Fibroblast of the conjunctiva (primary cell): Measurements from ENCODE around the gene IQGAP1.

Experiments
- DNase-seq: peaks from one replicate; pipeline ENCODE4 v3.0.0-alpha.2; 2010; ENCODE audit warnings: low read depth

The IQGAP1 gene

DNA sequence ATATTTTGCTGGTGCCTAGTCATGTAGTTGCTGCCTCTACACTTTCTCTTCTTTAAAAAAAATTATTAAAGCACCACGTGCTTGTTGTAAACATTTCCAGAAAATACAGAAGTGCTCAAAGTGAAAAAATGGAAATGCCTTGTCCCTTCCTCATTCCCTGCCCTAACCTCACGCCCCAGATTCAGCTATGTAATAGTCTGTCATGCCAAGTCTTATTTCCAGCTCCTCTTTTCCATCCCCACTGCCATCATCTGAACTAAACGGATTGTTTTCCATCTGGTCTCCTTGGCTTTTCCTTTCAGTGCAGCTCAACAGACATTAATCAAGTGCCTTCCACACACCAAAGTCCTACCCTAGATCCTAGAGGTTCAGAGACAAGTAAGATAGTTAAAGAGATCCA is 20.5 kb upstream of the IQGAP1 start:
- no peak for DNase-seq

DNA sequence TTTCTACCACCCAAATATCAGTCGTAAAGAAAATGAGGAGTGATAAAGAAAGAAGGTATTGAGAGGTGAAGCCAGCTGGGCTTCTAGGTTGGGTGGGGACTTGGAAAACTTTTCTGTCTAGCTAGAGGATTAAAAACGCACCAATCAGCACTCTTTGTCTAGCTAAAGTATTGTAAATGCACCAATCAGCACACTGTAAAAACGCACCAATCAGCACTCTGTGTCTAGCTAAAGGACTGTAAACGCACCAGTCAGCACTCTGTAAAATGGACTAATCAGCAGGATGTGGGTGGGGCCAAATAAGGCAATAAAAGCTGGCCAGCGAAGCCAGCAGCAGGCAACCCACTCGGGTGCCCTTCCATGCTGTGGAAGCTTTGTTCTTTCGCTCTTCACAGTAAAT is 13.0 kb upstream of the IQGAP1 start:
- DNase-seq: no peak

DNA sequence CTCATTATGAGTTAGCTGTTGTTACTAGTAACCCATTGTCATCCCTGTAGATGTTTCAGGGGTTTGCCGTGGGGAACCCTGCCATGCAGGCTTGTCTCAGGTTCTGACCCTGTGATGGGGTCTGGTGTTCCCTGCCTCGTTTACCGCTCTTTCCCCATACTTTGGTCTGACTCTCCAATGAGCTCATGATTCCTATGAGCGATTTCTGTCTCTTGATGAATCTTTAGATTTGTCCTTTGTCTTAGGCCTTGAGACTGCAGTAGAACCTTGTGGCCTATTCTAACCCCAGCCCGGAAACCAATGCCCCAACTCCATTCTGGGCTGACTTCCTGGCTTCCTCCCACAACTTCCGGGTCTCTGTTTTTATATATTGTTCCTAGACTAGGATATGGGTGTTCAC is 11.3 kb upstream of the IQGAP1 start:
- DNase-seq: no peak

DNA sequence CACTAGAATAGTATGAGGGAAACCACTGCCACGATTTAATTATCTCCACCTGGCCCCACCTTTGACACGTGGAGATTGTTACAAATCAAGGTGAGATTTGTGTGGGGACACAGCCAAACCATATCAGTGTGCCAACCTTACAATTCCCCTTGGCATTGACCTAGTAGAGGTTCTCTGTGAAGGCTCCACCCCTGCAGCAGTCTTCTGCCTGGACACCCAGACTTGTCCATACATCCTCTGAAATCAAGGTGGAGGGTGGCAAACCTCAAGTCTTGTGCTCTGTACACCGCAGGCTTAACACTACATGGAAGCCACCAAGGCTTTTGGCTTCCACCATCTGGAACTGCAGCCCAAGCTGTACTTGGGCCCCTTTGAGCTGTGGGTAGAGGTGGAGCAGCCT is 8.8 kb upstream of the IQGAP1 start:
- DNase-seq: no peak

DNA sequence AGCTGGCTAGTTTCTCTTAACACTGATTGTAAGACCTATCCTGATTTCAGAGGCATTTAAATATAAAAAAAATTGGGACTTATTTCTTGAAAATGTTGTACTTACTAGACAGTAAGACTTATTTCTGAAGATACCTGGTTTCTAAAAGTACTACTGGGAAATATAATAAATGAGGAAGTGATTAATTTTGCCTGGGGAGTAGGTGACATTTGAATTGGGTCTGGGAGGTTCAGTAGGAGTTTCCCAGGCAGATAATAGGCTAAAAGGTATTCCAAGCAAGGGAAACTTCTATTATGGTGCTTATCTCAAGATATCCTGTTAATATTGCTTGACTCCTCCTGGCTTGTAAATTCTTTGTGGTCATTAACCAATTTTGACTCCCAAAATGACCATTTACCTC is 6.5 kb upstream of the IQGAP1 start:
- DNase-seq: no peak

DNA sequence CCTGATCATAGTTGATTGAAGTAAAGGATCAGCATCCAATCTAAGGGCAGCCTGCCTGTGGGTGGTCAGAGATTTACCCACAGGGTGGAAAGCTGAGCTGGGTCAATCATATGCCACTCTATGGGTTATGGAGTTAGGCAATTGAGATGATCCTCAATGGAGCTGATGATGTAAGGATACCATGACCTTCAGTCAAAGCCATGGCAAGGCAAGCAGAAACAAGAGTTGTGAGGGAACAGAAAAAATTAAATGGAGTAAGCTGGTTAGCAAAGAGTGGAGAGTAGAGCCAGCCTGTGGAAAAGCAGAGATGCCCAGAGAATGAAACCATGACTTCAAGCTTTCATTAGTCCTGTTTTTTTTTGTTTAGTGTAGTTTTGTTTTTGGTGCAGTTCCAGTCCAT is 5.7 kb upstream of the IQGAP1 start:
- no peak for DNase-seq

DNA sequence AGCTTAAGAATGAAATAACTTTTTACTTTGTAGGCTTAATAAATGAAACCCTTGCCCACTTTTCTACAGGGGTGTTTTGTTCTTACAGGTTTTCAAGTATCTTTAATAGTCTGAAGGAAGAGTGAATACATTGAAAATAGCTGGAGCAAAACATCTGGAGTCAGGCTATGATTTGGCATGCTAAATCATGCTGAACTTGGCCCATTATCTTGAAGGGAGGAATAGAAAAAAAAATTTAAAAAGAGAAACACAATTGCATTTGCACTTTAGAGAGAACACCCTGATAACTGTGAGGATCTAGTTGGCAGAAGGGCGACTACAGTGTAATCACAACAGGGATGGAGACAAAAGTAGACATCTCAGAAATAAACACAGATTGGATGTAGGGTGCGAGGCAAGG is 1.8 kb upstream of the IQGAP1 start:
- no peak for DNase-seq

DNA sequence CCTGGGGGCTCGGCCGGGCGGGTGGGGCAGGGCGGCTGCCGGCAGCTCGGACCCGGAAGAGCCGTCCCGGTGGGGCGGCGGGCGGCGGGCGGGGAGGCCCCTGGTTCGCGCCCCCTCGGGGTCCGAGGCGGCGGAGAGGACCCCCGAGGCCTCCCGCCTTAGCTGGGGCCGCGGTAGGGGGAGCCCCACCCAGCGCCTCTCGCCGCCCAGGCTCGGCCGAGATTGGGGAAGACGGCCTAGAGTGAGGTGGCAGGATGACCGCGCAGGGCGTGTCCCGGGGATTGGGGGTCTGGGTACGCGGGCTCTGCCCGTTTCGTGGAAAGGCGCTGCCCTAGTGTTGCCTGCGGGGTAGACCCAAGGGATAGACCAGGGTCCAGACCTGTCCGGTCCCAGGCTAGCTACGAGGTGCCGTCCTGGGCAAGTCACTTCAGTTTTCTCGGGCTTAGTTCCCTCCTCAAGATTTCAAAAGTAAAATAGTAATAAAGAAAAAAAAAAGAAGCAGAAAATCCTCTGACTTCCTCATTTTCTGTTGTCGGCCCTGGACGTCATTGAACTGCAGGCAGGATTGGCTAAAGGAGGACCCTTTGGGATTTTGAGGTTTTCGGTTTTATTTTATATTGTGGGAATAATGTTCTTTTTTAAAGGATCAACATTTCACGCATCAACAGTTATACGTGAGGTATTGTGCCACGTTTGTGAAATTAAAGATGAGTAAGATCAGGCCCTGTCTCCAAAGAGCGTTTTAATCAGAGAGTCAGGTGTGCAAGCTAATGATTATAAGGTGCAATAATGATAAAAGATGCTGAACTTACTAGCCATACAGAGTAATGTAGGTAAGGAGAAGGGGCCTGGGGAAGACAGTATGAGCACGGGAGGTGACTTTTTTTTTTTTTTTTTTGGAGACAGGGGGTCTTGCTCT is 679 bp downstream of the IQGAP1 start:
- DNase-seq: peak; percentile 13

DNA sequence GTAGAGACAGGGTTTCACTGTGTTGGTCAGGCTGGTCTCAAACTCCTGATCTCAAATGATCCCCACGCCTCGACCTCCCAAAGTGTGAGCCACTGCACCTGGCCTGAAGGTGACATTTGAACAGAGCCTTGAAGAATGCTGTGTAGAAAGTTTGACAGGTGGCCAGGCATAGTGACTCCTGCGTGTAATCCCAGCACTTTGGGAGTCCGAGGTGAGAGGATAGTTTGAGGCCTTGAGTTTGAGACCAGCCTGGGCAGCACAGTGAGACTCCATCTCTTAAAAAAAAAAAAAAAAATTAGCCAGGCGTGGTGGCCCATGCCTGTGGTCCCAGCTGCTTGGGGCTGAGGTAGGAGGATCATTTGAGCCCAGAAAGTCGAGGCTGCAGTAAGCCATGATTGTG is 1.5 kb downstream of the IQGAP1 start:
- no peak for DNase-seq

DNA sequence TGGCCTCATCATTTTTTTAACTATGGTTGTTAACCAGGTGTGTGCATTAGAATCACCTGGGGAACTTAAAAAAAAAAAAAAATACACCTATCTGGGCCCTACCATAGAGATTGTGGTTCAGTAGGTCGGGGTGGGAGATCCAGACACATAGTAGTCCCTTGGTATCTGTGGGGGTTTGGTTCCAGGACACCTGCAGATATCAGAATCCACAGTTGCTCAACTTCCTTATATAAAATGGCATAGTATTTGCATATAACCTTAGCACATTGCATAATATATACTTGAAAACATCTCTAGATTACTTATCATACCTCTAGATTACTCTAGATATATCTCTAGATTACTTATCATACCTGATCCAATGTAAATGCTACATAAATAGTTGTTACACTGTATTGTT is 5.0 kb downstream of the IQGAP1 start:
- no peak for DNase-seq

DNA sequence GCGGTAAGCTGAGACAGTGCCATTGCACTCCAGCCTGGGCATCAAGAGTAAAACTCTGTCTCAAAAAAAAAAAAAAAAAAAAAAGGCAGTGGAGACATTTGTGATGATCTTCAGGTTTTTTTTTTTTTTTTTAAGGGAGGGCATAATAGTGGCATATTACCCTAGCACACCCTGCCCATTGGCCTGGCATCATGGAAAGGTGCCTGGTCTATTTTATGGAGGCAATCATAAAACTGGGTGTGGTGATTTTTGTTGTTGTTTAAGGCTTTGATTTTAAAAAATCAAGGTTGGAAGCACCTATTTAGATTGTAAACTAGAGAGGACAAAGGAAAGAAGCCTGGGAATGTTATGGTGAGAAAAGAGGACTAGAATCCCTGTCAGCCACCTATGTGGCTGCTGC is 6.0 kb downstream of the IQGAP1 start:
- no peak for DNase-seq

DNA sequence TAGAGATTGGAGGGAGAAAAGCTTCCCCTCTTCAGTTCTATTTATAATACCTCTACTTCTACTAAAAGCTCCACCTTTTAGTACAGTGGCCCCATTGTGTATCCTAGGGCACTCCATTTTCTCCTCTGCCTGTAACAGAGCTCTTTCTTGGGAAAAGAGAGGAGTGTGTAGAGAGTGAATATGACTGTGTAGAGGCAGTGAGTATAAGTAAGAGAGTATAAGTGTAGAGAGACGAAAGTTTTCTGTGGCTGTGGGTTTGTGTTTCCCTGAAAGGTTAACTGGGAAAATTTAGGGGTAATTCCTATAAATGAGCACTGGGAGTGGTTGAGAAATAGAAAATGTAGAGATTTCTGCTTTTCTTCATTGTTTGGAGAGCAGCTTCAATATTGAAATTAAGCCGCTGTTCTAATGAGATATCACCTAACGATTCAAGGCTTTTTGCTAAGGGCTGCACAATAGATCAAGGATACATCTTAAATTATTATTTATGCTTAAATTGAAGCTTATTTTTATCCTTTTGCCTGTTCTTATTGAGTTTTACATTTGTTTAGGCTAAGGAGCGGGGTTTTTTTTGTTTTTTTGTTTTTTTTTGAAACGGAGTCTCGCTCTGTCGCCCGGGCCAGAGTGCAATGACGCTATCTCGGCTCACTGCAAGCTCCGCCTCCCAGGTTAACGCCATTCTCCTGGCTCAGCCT is 6.9 kb downstream of the IQGAP1 start:
- no peak for DNase-seq

DNA sequence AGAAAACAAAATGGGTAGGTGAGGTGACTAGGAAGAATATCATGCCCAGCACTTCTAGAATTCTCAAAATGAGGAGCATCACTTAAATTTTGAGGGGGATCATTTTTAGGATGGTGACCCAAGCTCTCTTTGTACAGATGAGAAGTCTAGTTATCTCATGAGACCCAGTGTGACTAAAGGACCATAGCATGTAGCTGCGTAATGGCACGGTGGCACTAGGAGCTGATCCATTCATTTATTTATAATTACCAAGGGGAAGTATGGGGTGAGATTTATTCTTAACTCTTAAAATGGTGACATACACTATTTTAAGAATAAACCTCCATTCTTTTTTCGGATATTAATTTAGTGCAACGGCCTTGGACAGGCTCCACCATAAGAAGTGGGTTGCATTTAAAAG is 8.3 kb downstream of the IQGAP1 start:
- DNase-seq: no peak

DNA sequence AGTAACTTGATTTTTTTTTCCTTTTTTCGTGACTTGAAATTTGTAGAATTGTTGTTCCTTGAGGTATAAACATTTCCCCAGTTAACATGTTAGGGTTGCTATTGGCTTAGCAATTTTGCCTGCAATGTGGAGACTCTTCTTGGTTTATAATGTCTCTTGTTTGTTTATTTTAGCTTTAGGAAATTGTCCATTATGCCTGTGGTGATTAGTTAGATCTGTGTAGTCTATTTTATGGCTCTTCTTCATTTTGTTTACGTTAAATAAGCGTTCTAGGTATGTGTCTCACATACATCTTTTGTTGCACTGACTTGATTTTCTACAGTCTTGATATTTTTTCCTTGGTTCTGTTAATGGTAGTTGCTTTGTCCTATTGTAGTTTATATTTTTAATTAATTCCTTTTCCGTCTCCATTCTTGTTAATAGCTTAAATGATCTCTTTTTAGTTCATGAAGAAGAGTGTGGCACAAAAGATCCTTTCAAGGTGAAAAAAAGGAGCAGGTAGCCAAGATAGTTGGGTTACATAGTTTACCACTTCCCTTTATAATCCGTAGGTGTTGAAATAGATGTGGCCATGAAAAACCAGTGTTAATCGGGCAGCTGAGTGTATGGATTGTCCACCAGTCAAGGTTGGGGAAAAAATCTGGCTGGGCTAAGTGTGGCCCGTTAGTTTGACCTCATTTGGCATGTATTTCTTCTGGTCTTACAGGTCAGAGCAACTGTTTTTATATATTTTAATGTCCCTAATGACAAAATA is 12.1 kb downstream of the IQGAP1 start:
- DNase-seq: no peak

DNA sequence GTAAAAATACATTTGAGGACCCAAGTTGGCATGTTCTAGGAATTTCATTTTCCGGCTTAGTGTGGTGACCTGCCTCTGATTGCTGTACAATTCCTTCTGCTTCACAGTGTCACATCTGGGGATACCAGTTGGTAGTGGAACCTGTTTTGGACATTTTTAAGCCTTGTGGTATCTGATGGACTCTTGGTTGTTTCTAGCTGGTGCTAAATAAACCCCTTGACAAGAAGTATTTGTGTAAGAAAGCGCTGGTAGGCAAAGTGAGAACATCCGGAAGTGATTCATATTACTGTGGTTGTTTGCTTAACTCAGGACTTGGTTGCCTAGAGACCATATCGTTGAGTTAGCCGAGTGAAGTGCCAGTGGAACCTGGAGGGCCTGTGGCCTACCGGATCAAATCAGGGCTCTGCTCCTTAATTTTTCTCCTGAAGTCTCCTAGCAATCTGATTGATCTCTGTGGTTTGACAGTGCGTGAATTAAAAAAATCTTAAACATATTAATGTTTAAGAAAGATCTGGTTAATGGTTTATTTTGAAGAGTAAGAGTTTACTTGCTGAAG is 12.8 kb downstream of the IQGAP1 start:
- DNase-seq: peak; percentile 96

DNA sequence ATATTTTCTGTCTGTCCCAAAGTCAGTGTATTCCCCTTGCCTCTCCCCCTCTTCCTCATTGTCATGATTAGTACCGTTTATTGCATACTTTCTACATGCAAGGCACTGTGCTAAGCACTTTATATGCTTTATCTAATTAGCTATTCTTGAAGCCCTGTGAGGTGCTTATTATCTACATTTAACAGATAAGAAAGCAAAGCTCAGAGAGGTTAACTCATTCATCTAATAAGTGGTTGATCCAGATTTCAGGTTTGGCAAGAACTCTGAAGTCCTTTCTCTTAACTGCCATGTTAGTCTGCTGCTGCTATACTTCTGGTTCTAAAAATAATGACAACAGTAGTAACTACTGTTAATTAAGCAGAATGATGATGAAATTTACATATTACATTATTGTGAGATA is 13.5 kb downstream of the IQGAP1 start:
- no peak for DNase-seq

DNA sequence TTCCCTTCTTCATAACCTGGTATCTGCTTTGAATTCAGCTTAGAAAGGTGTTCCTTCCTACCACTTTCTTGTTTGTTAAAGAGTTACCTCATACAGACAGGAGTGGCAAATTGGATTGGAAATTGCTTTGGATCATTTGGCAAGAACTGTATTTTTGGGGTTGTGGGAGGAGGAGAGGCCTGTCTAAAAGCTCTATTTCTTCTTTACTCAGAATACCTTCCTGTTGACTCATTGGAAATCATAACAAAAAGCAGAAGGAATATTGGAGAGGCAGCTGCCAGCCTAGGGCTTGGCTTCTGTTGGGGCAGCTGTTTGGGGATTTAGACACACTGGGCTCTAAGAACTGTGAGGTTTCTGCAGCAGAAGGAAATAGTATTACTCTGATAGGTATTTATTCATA is 14.2 kb downstream of the IQGAP1 start:
- peak; percentile 76 for DNase-seq

DNA sequence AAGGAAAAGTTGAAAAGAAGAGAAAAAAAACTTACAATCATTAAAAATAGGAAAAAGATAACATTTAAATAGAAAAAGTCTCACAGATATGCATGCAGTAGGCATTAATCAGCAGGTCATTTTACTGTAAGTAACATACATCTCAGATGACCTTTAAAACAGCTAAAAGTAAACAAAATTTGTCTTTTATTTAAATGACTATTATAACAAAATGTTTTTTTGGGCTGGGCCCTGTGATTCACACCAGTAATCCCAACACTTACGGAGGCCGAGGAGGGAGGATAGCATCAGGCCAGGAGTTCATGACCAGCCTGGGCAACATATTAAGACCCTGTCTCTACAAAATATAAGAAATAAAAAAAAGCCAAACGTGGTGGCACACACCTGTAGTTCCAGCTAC is 14.7 kb downstream of the IQGAP1 start:
- no peak for DNase-seq

DNA sequence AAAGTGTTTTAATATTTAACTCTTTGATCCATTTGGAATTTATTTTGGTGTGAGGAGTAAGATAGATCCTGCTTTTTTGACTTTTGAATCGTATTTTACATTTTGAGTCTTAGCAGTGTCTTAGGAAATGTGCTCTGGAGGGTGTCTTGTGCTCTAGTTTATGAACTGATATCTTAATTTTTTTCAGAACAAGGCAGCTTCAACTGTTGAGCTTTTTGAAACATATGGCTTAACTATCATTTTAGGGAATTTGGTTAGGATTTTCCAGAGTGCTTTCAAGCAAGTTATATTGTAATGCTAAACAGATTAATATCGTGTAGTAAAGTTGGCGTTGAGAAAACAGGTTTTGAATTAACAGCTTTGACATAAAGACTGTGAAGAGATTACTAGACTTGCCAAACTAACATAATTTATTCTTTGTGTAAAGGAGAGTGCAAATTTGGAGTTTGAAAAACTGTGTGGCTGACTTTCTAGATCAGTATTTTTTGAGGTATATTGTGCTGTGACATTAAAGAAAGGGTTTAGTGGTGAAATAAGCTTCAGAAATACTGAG is 17.1 kb downstream of the IQGAP1 start:
- DNase-seq: no peak

DNA sequence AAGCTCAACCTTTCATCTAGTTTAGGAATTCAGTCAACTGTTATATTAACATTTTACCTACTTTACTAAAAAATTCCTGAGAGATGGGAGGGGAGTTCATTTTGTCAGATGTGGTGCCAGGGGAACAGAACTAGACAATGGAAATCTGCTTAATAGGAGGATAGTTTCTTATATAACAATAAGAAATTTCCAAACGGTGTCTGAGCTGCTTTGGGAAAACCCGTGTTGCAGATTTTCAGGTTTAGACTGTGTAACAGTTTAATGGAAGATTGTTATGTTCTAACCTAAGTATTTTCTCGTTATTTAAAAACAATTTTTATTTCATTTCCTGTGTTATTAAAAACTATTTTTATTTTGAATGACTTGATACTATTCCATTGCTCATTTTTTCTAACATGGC is 19.3 kb downstream of the IQGAP1 start:
- DNase-seq: no peak

DNA sequence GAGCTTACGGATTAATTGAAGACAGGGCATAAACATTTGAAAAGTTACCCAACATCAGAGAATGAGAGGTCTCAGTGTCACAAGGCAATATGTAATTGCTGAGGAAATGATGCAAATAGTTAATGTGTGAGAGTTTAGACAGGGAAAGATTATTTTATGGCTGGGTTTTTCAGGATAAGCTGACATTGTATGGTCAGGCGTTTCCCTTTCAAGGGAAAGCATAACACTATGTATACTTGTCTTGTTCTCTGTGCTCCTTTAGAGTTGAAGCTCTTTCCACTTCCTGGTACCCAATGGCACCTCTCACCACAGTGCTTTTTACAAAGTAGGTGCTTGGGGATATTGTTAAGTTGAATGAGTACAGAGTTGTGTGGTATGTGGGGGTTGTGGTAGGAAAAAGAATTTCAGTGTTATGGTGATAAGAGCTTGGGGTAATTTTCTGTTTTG is 19.9 kb downstream of the IQGAP1 start:
- peak; percentile 14 for DNase-seq

DNA sequence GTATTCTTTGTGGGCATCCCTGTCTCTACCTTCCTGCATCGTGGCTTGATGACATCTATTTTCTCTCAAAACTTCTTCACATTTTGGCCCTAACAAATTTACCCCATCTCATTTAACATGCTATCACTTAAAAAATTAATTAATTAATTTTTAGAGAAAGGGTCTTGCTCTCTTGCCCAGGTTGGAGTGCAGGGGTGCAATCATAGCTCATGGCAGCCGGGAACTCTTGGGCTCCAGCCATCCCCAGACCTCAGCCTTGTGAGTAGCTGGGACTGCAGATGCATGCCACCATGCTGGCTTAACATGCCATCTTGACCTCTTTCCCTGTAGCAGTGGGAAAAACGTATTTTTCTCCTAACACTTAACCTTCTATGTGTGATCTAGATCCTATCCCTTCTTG is 20.6 kb downstream of the IQGAP1 start:
- DNase-seq: no peak
